ENCODE results near the gene SLC25A26.

The SLC25A26 gene

DNA sequence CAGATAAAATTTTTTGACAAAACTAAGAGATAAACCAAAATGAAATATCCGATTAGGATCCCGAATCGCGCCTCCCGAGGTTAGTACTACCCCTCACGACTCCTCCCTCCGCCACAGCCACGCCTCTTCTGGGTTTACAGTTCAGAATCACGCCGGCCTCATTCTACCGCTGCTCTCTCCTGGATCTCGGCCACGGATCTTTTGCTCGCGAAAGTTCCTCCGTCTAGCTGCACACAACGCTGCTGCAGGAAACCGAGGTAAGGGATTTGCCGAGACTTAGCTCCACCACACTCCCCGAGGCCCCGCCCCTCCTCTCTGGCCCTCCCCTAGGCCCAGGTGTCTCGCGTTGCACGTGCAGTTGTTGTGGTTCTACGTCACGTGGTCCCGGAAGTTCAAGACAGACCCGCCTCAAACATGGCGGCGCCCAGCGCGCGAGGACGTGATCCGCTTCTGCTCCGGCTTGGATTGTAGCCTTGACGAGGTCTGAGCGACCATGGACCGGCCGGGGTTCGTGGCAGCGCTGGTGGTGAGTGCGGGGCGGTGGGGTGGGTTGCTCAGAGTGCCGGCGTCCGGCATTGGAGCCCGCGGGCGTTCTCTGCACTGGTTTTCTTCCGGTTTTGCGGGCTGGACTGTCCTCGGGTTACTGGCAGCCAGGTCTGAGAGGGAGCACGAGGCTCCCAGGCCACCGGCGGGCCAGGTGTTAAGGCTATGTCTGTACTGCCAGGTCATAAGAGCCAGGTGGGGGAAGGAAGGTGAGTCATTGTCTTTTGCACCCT, at the start of gene SLC25A26:
SLC25A26 (plus strand) TSS at position 400 of the 776 bp plus-strand sequence; CDS start at position 494, 94 bp downstream.
- H3K27me3 ChIP-seq (ENCODE audit: insufficient read depth, insufficient read length), result peaks cover 12% of the 10 kb centered on the region
- H3K36me3 ChIP-seq (ENCODE audit: insufficient read depth, insufficient read length, low read length), result peaks cover 29% of the 10 kb centered on the region
- DNase-seq (ENCODE audit: low read depth, low spot score), result peak; percentile 94
- H3K9ac ChIP-seq (ENCODE audit: insufficient read length, low read depth), result peak within 1 kb of the TSS; percentile 87
- no peaks in the 10 kb centered on the region for H3K9me3 ChIP-seq (ENCODE audit: insufficient read depth, low read length)
- H3K4me3 ChIP-seq (ENCODE audit: insufficient read length, low read depth), result peak within 1 kb of the TSS; percentile 87
- H3K4me1 ChIP-seq (ENCODE audit: insufficient read depth, insufficient read length), result no peaks in the 10 kb centered on the region
- TF ChIP-seq SUZ12 (IDR thresholded peaks at IDR 0.05; ENCODE audit: extremely low read depth, insufficient read depth, insufficient read length) (no peak), YY1 (IDR thresholded peaks at IDR 0.05; ENCODE audit: insufficient read depth, insufficient read length) (peak; percentile 94)

DNA sequence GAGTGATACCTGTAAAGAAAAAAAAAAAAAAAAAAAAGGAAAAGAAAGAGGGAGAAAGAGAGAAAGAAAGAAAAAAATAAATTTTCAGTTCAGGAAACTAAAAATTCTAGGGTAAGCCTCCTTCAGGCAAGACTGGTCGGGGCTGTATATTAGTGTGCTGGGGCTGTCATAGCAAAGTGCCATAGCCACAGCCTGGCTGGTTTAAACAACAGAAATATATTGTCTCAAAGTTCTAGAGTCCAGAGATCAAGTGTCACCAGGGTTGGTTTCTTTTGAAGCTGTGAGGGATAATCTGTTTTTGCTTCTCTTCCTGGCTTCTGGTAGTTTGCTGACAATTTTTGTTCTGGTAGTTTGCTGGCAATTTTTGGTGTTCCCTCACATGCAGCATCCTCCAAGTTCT, 48.4 kb upstream of the SLC25A26 start:
- no peaks in the 10 kb centered on the region for H3K9me3 ChIP-seq (ENCODE audit: insufficient read depth, low read length)
- no peak overlapping the region for H3K4me3 ChIP-seq (ENCODE audit: insufficient read length, low read depth)
- no peaks in the 10 kb centered on the region for H3K27me3 ChIP-seq (ENCODE audit: insufficient read depth, insufficient read length)
- no peaks in the 10 kb centered on the region for H3K4me1 ChIP-seq (ENCODE audit: insufficient read depth, insufficient read length)
- DNase-seq (ENCODE audit: low read depth, low spot score), result no peak
- TF ChIP-seq YY1 (IDR thresholded peaks at IDR 0.05; ENCODE audit: insufficient read depth, insufficient read length), result no peak
- H3K9ac ChIP-seq (ENCODE audit: insufficient read length, low read depth), result no peak overlapping the region
- H3K36me3 ChIP-seq (ENCODE audit: insufficient read depth, insufficient read length, low read length), result no peaks in the 10 kb centered on the region

GRCh38 chr3:66177026-66177425, 43.8 kb upstream of the SLC25A26 start:
- no peaks in the 10 kb centered on the region for H3K36me3 ChIP-seq (ENCODE audit: insufficient read depth, insufficient read length, low read length)
- DNase-seq (ENCODE audit: low read depth, low spot score), result no peak
- no peaks in the 10 kb centered on the region for H3K9me3 ChIP-seq (ENCODE audit: insufficient read depth, low read length)
- H3K27me3 ChIP-seq (ENCODE audit: insufficient read depth, insufficient read length), result no peaks in the 10 kb centered on the region
- H3K9ac ChIP-seq (ENCODE audit: insufficient read length, low read depth), result no peak overlapping the region
- TF ChIP-seq YY1 (IDR thresholded peaks at IDR 0.05; ENCODE audit: insufficient read depth, insufficient read length), result no peak
- TF ChIP-seq ZNF274 (IDR thresholded peaks at IDR 0.05; ENCODE audit: low read depth, low read length), result no peak
- TF ChIP-seq SUZ12 (IDR thresholded peaks at IDR 0.05; ENCODE audit: extremely low read depth, insufficient read depth, insufficient read length), result no peak
- H3K4me1 ChIP-seq (ENCODE audit: insufficient read depth, insufficient read length), result no peaks in the 10 kb centered on the region
- H3K4me3 ChIP-seq (ENCODE audit: insufficient read length, low read depth), result no peak overlapping the region

DNA sequence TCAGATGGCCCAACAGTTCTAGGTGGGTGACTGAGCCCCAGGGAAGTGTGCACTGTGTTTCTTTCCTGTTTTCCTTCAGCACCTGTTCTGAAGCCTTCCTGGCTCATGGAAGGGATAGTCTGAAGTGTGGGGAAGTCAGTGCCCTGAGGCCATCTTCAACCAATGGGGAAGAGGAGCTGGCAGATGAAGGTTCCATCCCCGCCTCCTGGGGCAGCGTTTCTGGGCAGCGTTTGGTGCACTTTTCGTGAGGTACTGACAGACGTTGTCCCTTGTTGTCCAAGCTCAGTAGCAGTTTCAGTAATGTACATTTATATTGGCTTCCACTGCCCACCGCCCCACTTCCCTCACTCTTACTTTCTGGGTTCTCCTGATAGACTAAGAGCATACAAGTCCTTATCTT, 42.6 kb upstream of the SLC25A26 start:
- Histone ChIP-seq H3K27me3 (ENCODE audit: insufficient read depth, insufficient read length) (no peaks in the 10 kb centered on the region), H3K9me3 (ENCODE audit: insufficient read depth, low read length) (no peaks in the 10 kb centered on the region), H3K4me3 (ENCODE audit: insufficient read length, low read depth) (no peak overlapping the region), H3K4me1 (ENCODE audit: insufficient read depth, insufficient read length) (no peaks in the 10 kb centered on the region), H3K9ac (ENCODE audit: insufficient read length, low read depth) (no peak overlapping the region), H3K36me3 (ENCODE audit: insufficient read depth, insufficient read length, low read length) (no peaks in the 10 kb centered on the region)
- TF ChIP-seq ZNF274 (IDR thresholded peaks at IDR 0.05; ENCODE audit: low read depth, low read length), result no peak
- DNase-seq (ENCODE audit: low read depth, low spot score), result no peak

GRCh38 chr3:66179793-66180192, 41.0 kb upstream of the SLC25A26 start:
- H3K9me3 ChIP-seq (ENCODE audit: insufficient read depth, low read length), result no peaks in the 10 kb centered on the region

GRCh38 chr3:66181764-66182163, 39.0 kb upstream of the SLC25A26 start:
- Histone ChIP-seq H3K27me3 (ENCODE audit: insufficient read depth, insufficient read length) (no peaks in the 10 kb centered on the region), H3K4me3 (ENCODE audit: insufficient read length, low read depth) (no peak overlapping the region), H3K9me3 (ENCODE audit: insufficient read depth, low read length) (no peaks in the 10 kb centered on the region), H3K4me1 (ENCODE audit: insufficient read depth, insufficient read length) (no peaks in the 10 kb centered on the region), H3K9ac (ENCODE audit: insufficient read length, low read depth) (no peak overlapping the region), H3K36me3 (ENCODE audit: insufficient read depth, insufficient read length, low read length) (no peaks in the 10 kb centered on the region)
- no peak for DNase-seq (ENCODE audit: low read depth, low spot score)
- TF ChIP-seq YY1 (IDR thresholded peaks at IDR 0.05; ENCODE audit: insufficient read depth, insufficient read length) (no peak), SUZ12 (IDR thresholded peaks at IDR 0.05; ENCODE audit: extremely low read depth, insufficient read depth, insufficient read length) (no peak), ZNF274 (IDR thresholded peaks at IDR 0.05; ENCODE audit: low read depth, low read length) (no peak)

More at GRCh38 chr3:66179793-66180192, 41.0 kb upstream of the SLC25A26 start:
- Histone ChIP-seq H3K4me1 (ENCODE audit: insufficient read depth, insufficient read length) (no peaks in the 10 kb centered on the region), H3K9ac (ENCODE audit: insufficient read length, low read depth) (no peak overlapping the region), H3K36me3 (ENCODE audit: insufficient read depth, insufficient read length, low read length) (no peaks in the 10 kb centered on the region), H3K27me3 (ENCODE audit: insufficient read depth, insufficient read length) (no peaks in the 10 kb centered on the region), H3K4me3 (ENCODE audit: insufficient read length, low read depth) (no peak overlapping the region)
- no peak for DNase-seq (ENCODE audit: low read depth, low spot score)
- TF ChIP-seq YY1 (IDR thresholded peaks at IDR 0.05; ENCODE audit: insufficient read depth, insufficient read length), result no peak
- TF ChIP-seq SUZ12 (IDR thresholded peaks at IDR 0.05; ENCODE audit: extremely low read depth, insufficient read depth, insufficient read length), result no peak

- no peak for DNase-seq (ENCODE audit: low read depth, low spot score)
- H3K36me3 ChIP-seq (ENCODE audit: insufficient read depth, insufficient read length, low read length), result no peaks in the 10 kb centered on the region
- H3K9me3 ChIP-seq (ENCODE audit: insufficient read depth, low read length), result no peaks in the 10 kb centered on the region
- no peaks in the 10 kb centered on the region for H3K27me3 ChIP-seq (ENCODE audit: insufficient read depth, insufficient read length)
- no peak overlapping the region for H3K9ac ChIP-seq (ENCODE audit: insufficient read length, low read depth)
- no peaks in the 10 kb centered on the region for H3K4me1 ChIP-seq (ENCODE audit: insufficient read depth, insufficient read length)
- TF ChIP-seq ZNF274 (IDR thresholded peaks at IDR 0.05; ENCODE audit: low read depth, low read length) (no peak), YY1 (IDR thresholded peaks at IDR 0.05; ENCODE audit: insufficient read depth, insufficient read length) (no peak), SUZ12 (IDR thresholded peaks at IDR 0.05; ENCODE audit: extremely low read depth, insufficient read depth, insufficient read length) (no peak)
- no peak overlapping the region for H3K4me3 ChIP-seq (ENCODE audit: insufficient read length, low read depth)
These were observed 38.6 kb upstream of the SLC25A26 start for GRCh38 chr3:66182246-66182645.
